Stimulated activated CD8-positive, alpha-beta memory T cell treated with anti-CD3 and anti-CD28 coated beads, Interleukin-7, amount 100 ng/mL, for 24 hours (primary cell): ENCODE results near the gene SPAG17.

Experiments used
- DNase-seq: peaks from one replicate; pipeline ENCODE4 v3.0.0-alpha.2; 2020; ENCODE audit warnings: low read depth

Gene SPAG17

GRCh38 chr1:118185084-118185832 is at the start of gene SPAG17:
Gene SPAG17 (minus strand): TSS chr1:118185228. CDS start chr1:118185157, 71 bp downstream.
- DNase-seq: no peak

DNA sequence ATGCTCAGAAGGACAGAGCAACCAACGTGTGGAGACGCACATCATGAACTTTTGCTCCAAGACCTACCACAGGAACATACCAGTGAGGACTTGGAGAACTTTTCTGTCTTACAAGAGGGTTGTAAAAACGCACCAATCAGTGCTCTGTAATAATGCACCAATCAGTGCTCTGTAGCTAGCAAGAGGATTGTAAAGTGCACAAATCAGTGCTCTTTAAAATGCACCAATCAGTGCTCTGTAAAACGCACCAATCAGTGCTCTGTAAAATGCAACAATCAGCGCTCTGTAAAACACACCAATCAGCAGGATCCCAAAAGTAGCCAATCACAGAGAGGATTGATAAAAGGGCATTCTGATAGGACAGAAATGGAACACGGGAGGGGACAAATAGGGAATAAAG is 40.4 kb upstream of the SPAG17 start:
- DNase-seq: no peak

DNA sequence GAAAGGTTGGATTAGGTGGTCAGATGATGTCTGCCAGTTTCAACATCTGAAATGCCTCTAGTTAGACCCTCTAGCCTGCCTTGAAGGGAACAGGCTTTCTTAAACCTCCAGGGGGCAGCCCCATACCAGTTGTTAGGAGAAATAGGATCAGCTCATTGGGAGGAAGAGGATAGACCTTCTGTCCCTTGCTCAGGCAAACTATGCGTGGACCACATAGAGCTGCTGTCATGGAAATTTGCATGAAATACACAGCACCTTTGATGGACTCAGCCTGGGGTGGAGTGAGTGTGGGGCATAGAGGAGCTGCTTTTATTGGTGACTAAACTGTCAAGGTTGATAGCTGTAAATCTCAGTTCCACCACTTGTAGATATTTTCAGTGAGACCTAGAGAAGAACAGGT is 38.4 kb upstream of the SPAG17 start:
- no peak for DNase-seq

- no peak for DNase-seq
Measured at GRCh38 chr1:118219438-118219837, 34.4 kb upstream of the SPAG17 start.

DNA sequence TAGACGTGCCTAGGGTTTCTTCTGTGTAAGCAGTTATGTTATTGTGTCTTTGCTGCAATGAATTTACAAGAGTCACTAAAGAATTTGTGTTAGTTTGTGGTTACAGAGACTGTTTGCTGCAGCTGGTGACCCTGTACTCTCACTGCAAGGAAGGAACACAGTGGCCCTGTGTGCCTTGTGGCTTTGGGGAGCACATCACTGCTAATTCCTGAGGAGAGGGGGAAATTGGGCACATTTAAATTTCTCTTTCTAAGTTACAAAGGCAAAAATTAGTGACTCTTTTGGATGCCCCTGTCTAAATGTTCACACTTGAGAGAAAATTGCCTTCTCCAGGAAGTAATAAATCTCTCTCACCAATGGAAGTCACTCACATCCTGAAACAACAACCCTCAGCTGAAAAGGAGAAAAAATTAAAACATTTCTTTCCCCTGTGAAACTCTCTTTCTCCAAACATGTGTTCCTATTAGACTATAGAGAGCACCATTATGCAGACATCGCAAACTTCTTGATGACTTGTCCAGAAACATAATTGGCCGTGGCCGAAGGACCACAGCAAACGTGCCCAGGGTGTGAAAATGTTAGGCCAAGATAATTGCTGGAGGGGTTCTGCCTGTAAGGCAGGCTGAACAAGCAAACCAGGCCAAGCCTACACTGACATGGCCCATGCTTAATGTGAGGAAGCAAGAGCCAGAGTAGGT is 32.3 kb upstream of the SPAG17 start:
- DNase-seq: no peak

GRCh38 chr1:118214866-118215265 is 29.8 kb upstream of the SPAG17 start:
- no peak for DNase-seq

DNA sequence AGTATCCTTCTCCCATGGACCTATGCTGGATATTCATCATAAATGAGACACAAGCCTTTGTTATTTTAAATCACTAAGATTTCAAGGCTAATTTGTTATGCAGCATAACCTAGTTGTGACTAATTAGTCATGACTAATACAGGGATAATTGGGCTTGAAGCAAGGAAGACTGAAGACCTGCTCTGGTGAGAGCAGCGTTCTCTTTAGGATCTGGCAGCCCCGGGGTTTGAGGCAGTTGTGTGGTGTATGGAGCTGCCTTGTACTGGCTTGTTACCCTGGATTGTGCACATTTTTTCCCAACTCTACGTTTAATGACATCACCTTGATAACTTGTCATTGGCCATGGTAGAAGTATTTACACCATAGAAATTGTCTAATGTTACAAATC is 25.7 kb upstream of the SPAG17 start:
- no peak for DNase-seq

GRCh38 chr1:118210051-118210722 is 25.2 kb upstream of the SPAG17 start:
- DNase-seq: no peak

DNA sequence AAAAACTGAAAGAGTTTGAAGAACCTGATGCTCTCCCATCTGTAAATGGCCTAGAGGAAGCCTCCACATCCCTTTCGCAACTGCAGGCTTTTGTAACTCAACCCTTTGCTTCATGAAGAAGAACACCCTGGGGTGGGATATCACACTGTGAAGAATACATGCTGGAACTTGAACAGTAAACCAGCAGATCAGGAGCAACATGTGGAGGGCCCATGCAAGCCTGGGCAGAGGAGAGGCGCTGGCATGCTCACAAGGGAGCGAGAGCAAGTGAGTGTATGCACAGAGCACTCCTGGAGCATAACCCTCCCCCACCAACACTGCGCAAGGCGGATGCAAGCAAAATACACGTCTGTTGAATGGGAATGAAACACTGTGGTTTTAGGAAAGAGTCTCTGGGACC is 24.6 kb upstream of the SPAG17 start:
- DNase-seq: no peak

DNA sequence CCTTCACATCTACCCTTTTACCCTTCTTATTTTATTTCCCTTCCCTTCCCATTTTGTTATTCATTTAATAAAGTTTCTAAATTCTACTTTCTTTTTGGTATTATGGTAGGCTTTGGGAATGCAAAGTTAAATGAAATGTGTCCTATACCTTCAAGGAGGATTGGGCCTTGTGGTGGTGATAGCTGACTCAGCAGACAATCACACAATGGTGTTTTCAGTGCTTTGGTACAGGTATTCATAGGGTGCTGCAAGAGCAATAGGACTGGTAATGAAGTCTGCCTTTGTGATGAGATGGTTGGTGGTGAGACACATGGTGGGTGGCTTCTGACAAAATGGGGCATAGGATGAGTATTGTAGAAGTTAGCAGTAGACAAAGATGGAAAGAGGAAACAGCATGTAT is 21.9 kb upstream of the SPAG17 start:
- no peak for DNase-seq

DNA sequence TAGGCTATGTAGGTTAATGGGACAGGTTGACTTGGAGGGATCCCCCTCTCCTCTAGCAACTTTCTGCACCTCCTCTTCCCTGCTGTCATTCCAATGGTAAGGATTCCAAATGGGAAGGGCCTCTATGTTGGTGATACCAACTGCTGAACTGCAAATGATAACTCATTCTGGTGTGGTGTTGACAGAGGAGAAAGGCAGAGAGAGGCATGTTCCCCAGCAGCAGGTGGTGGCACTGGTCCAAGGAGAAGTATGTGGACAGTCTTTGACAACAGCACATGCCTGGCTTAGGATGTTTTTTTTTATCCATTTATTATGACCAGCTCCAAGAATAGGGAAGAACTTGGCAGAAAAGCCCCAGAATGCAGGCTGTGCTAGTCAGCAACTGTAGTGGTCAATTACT is 19.6 kb upstream of the SPAG17 start:
- no peak for DNase-seq

DNA sequence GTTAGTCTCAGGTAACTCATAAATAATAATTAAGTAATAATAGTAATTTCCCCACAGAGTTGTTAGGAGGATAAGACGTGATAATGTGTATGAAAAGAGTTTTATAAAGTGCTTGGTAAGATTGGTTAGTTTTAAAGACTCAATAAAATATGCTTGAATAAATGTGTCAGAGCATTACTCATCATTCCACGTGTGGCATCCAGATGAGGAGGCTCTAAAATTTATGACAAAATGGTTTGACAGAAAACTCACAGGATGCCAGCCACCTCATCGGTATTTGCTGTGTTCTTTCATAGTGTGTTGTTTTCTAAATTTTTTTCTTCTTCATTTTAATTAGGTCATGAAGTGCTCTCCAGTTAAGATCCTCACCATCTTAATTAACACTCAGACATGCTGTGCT is 19.1 kb upstream of the SPAG17 start:
- DNase-seq: no peak

GRCh38 chr1:118202076-118202608 is 17.1 kb upstream of the SPAG17 start:
- no peak for DNase-seq

DNA sequence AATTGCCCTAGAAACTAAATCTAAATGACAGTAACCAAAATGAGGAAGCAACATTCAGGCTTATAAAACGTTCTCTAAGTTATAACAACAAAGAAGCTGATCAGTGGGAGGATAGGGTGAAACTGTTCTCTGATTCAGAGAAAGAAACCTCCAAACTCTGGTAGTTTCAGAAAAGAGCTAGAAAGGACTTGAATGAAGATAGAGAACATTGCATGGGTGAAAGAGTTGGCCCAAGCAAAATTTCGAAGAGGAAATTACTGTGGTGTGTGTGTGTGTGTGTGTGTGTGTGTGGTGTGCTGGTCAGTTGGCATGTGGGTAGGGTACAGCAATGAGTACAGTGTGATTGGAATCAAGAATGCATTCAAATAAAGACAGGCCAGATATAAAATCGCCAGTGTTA is 16.5 kb upstream of the SPAG17 start:
- no peak for DNase-seq

DNA sequence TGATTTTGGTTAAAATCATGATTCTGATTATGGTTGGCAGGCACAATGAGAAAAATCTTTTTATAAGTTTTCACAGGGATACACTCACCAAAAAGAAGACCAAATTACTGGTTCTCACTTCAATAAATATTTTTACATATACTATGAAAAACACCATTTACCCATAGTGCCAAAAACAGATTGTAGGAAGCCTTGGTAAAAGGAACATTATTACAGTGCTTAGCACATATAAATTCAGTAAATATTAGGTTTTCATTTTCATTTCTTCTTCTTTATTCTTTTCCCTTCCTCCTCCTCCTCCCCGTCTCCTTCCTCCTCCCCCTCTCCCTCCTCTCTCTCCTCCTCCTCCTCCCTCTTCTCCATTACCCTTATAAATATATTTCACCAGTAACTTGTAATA is 15.8 kb upstream of the SPAG17 start:
- DNase-seq: no peak

GRCh38 chr1:118190561-118190960 is 5.5 kb upstream of the SPAG17 start:
- DNase-seq: no peak

DNA sequence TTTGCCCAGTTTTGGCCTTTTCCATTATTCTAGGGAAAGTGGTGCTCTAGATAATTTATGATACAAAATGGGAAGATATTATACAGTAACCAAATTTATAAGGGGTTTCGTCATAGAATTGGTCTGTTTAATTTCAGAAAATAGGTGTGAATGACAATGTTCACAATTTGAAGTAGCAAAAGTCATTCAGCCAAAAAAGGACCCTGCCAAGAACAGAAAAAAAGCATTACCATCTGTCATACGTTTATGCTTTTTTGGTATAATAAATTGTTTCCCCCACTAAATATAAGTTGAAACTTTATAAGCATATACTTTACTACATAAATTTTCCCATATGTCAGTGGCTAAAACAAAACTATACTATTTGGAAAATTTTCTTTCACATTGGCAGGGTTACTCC is 4.5 kb upstream of the SPAG17 start:
- no peak for DNase-seq

GRCh38 chr1:118188411-118188810 is 3.4 kb upstream of the SPAG17 start:
- DNase-seq: no peak

DNA sequence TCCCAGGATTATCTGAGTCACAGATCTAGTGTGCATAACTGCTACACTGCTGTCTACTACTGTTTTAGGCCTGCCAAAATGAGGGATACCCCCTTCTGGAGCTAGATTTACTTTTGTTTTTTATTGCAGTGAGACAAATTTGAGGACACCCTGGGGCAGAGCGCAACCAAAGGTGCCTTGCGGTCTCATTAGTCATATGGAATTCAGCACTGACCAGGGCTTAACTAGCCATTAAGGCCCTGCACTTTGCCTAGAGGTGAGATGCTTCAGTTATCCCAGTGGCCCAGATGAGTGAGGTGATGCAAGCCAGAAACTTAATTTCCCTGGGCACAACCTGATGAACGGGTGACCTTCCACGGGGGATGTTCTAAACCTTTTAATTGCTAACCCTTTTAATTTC is 998 bp upstream of the SPAG17 start:
- no peak for DNase-seq

GRCh38 chr1:118184739-118185083 is 317 bp downstream of the SPAG17 start:
- DNase-seq: no peak

DNA sequence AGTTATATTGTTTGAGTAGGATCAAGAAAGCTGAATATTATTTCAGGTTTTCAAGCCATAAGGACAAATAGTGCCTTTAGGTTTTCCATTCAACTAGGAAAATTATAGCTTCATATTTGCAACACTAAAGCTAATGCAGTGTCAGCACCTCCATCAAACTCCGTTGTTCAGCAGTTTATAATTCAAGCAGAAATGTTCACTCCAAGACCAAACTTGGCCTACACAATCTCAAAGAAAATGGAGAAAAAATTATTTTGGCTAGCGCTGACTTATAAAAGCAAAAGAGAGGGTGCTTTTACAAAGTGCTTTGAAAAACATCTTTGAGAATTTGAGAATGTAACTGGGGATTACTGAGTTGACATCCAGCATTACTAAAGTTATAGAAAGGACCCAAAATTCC is 1.4 kb downstream of the SPAG17 start:
- DNase-seq: no peak

GRCh38 chr1:118177998-118178397 is 7.0 kb downstream of the SPAG17 start:
- no peak for DNase-seq

DNA sequence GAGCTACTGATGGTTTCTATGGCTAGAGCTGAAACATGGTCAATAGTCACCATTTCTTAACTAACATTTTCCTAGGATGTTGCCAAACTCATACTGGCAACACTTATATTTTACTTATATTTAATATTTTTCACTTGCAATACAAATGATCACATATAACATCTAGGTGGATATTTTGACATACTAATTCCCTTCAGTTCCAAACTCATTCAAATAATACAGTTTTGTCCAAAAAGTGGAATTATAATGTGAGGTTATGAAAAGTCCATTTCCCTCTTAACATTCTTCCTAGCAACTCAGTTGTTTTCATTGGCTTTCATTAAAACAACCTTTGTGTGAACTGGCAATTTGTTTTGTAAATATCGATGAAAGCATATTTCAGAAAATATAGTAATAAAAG is 16.0 kb downstream of the SPAG17 start:
- no peak for DNase-seq
